A673 (cell line): ENCODE measurements around the gene SLC31A2. TPM values are rescaled to one million over a fixed set of nuclear protein-coding genes. Genes with fewer than 3 reads are reported as not detected.
A peak's percentile ranks its signal among the peaks of the same experiment; 100 is the strongest.

Source experiments
- BruUV-seq: library from RNA; stranded (reverse); fragments of 400-500 nt; replicated peaks from 2 replicates; lab custom pipeline; 2021; lab: Mats Ljungman, UMichigan
- CTCF ChIA-PET: fragments of 300-600 bp; sonication (Branson Sonifier 250); formaldehyde crosslinking; loops from one replicate; lab custom pipeline; 2022; ENCODE audit warnings: antibody characterized with exemption; lab: Charles Lee
- POLR2A ChIA-PET: fragments of 300-600 bp; sonication (Branson Sonifier 250); formaldehyde crosslinking; loops from one replicate; lab custom pipeline; 2022; ENCODE audit warnings: antibody characterized with exemption; ENCODE audit not compliant: low non-redundant PET; lab: Charles Lee
- DNase-seq: peaks from one replicate; pipeline ENCODE4 v3.0.0-alpha.2; 2015; ENCODE audit warnings: low spot score
- H3K27ac ChIP-seq: fragments of 200-600 bp; sonication (generic); 2 replicates; pipeline ENCODE4 v1.5.1; 2016; ENCODE audit warnings: mixed run types, low read depth, mild to moderate bottlenecking, mixed read lengths, antibody characterized with exemption, low read length; ENCODE audit not compliant: poor library complexity, severe bottlenecking
- H3K27me3 ChIP-seq: fragments of 200-600 bp; sonication (generic); replicated peaks from 2 replicates; pipeline ENCODE4 v1.6.1; 2017; ENCODE audit warnings: mixed run types, low read depth, mild to moderate bottlenecking, mixed read lengths, antibody characterized with exemption, low read length; ENCODE audit not compliant: insufficient read depth, poor library complexity
- H3K36me3 ChIP-seq: fragments of 200-600 bp; sonication (generic); 2 replicates; pipeline ENCODE4 v1.6.1; 2016; ENCODE audit warnings: mixed run types, mild to moderate bottlenecking, mixed read lengths, antibody characterized with exemption, low read length; ENCODE audit not compliant: insufficient read depth, poor library complexity, severe bottlenecking
- H3K4me1 ChIP-seq: fragments of 200-600 bp; sonication (generic); 2 replicates; pipeline ENCODE4 v1.6.1; 2017; ENCODE audit warnings: mixed run types, mild to moderate bottlenecking, mixed read lengths, antibody characterized with exemption, low read length; ENCODE audit not compliant: insufficient read depth, poor library complexity, severe bottlenecking
- H3K4me3 ChIP-seq: fragments of 200-600 bp; sonication (generic); 2 replicates; pipeline ENCODE4 v1.5.1; 2016; ENCODE audit warnings: low read depth, mixed run types, mild to moderate bottlenecking, mixed read lengths, low read length; ENCODE audit not compliant: poor library complexity, severe bottlenecking
- H3K9me3 ChIP-seq: fragments of 200-600 bp; sonication (generic); 2 replicates; pipeline ENCODE4 v1.6.1; 2016; ENCODE audit warnings: mixed run types, low read depth, mild to moderate bottlenecking, mixed read lengths, antibody characterized with exemption, low read length; ENCODE audit not compliant: poor library complexity, severe bottlenecking
- EZH2 ChIP-seq: fragments of 200-600 bp; sonication (generic); IDR thresholded peaks from 2 replicates; pipeline ENCODE4 v1.6.1; 2017; ENCODE audit warnings: borderline replicate concordance, low read depth, mild to moderate bottlenecking, mixed read lengths, antibody characterized with exemption, low read length; ENCODE audit not compliant: poor library complexity, severe bottlenecking
- intact Hi-C: fragments of 100-400 bp; cut with micrococcal nuclease; formaldehyde crosslinking; loops from one replicate; pipeline ENCODE4 v1.10.0; 2022; ENCODE audit not compliant: unreplicated experiment
- total RNA-seq: library from RNA; stranded (reverse); gene quantifications from 2 replicates; pipeline ENCODE4 v1.2.3, GENCODE V29; 2021
- TF ChIP-seq, protein P1 (sequence below): fragments of 300-800, 200-600 bp; sonication (generic); conservative IDR thresholded peaks from 2 replicates; pipeline ENCODE4 v1.5.1; 2017; ENCODE audit warnings: low read depth, mild to moderate bottlenecking, antibody characterized with exemption, low read length, moderate library complexity, mixed read lengths

Gene SLC31A2
- total RNA-seq, 1 experiment from 2014 or later = 2.8 TPM

DNA sequence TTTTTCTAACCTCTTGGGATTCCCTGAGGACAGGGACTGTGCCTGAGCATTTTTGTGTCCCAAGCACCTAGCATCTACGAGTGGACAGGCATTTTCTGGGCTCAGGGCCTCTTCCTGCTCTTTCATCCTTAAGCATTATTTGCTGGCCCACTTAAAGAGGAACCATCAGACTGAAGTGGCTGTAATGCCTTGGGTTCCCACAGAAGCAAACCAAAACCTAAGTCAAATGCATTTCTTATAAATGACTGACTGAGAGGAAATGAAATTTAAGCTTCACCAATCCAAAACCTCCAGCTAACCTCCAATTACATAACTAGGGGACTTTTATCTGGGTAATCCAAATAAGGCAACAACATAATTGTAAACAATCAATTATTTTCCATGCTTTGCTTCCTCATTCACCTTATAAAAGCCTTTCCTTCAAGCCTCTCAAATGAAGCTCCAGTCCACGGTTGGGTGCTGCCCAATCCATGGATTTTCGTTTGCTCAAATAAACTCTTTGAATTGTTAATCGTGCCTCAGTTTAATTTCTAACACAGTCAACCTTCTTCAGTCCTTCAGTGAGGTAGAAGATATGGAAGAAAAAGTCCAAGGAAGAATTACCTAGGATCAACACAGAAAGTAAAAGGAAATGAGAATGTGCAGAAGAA lies 25.3 kb upstream of the SLC31A2 start:
- no peaks in the 10 kb centered on the region for H3K4me1 ChIP-seq
- TF ChIP-seq EZH2 = no peak
- TF ChIP-seq, protein P1, sequence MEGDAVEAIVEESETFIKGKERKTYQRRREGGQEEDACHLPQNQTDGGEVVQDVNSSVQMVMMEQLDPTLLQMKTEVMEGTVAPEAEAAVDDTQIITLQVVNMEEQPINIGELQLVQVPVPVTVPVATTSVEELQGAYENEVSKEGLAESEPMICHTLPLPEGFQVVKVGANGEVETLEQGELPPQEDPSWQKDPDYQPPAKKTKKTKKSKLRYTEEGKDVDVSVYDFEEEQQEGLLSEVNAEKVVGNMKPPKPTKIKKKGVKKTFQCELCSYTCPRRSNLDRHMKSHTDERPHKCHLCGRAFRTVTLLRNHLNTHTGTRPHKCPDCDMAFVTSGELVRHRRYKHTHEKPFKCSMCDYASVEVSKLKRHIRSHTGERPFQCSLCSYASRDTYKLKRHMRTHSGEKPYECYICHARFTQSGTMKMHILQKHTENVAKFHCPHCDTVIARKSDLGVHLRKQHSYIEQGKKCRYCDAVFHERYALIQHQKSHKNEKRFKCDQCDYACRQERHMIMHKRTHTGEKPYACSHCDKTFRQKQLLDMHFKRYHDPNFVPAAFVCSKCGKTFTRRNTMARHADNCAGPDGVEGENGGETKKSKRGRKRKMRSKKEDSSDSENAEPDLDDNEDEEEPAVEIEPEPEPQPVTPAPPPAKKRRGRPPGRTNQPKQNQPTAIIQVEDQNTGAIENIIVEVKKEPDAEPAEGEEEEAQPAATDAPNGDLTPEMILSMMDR = no peak
- ChIA-PET CTCF (no interaction called here), POLR2A (no interaction called here)
- intact Hi-C loops = no loop called here
- no TSS peak for BruUV-seq
- no peak for DNase-seq
- H3K27ac ChIP-seq = no peak overlapping the region
- peaks cover 59% of the 10 kb centered on the region for H3K27me3 ChIP-seq
- H3K9me3 ChIP-seq = no peaks in the 10 kb centered on the region
- H3K36me3 ChIP-seq = no peaks in the 10 kb centered on the region
- H3K4me3 ChIP-seq = no peak overlapping the region

DNA sequence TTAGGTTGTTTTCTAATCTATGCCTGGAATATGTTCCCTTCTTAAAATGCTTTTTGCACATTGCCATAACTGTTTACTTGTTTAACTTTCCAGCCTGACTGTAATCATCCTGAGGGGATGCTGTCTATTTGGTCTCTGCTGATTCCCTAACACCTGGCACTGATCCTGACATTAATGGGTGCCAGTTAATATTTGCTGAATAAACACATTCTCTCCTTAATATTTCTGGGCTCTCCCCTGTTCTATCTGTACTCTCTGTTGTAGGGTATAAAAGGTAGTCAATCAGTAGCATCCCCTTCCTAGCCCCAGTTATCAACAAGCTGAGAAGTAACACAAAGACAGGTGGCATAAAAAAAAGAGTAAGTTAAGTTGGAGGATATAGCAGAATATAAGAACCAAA lies 21.3 kb upstream of the SLC31A2 start:
- Histone ChIP-seq H3K4me3 (no peak overlapping the region), H3K27me3 (peaks cover 44% of the 10 kb centered on the region), H3K36me3 (no peaks in the 10 kb centered on the region), H3K4me1 (no peaks in the 10 kb centered on the region), H3K9me3 (no peaks in the 10 kb centered on the region), H3K27ac (no peak overlapping the region)
- TF ChIP-seq EZH2 = no peak
- TF ChIP-seq, protein P1 = no peak
- ChIA-PET CTCF (no interaction called here), POLR2A (no interaction called here)
- no TSS peak for BruUV-seq
- DNase-seq = no peak
- intact Hi-C loops = no loop called here

DNA sequence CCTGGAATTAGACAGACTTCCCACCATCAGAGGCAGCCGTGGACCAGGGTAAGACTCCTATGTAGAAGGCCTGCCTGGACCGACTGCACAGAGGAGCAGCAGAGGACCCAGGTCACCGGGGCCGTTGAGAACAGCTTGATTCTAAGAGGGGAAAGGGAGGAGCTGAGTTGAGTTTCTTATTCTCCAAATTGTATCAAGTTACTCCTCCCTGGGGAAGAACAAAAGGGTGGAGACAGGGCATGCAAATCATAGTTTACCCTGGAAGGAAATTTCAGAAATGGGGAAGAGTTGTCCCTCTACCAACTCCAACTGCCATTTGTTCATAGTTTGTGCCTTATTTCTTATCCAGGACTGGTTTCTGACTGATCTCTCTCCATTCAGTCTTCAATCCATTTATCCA lies 20.9 kb upstream of the SLC31A2 start:
- no TSS peak for BruUV-seq
- ChIA-PET CTCF (no interaction called here), POLR2A (no interaction called here)
- Histone ChIP-seq H3K4me1 (no peaks in the 10 kb centered on the region), H3K36me3 (no peaks in the 10 kb centered on the region), H3K27me3 (peaks cover 40% of the 10 kb centered on the region), H3K27ac (no peak overlapping the region), H3K9me3 (no peaks in the 10 kb centered on the region), H3K4me3 (no peak overlapping the region)
- DNase-seq = peak; percentile 15
- intact Hi-C loops = no loop called here
- TF ChIP-seq EZH2 = no peak
- TF ChIP-seq, protein P1 = no peak
